PFSK-1 (cell line): ENCODE data around the gene KIF5A.
A peak's percentile ranks its signal among the peaks of the same experiment; 100 is the strongest.

Source experiments
- FOXP2 ChIP-seq: optimal IDR thresholded peaks from 2 replicates; pipeline ENCODE3; 2011; ENCODE audit warnings: borderline replicate concordance, control low read depth, inconsistent platforms; ENCODE audit not compliant: insufficient read depth; ENCODE audit errors: extremely low read length, extremely low read depth
- POLR2AphosphoS5 ChIP-seq: IDR thresholded peaks from 2 replicates; pipeline ENCODE4 v1.6.1; 2012; ENCODE audit warnings: low read depth, mild to moderate bottlenecking, control low read depth, low read length, moderate library complexity
- REST ChIP-seq, 2 experiments: IDR thresholded peaks; 2 replicates each; pipeline versions ENCODE4 v1.6.1 to v1.8.0; 2011 to 2012; ENCODE audit warnings: low read depth in 2 of 2, low read length in 2 of 2, control low read depth in 1 of 2, inconsistent platforms in 1 of 2, mild to moderate bottlenecking in 1 of 2, moderate library complexity in 1 of 2; ENCODE audit not compliant: insufficient read depth in 1 of 2
- SIN3A ChIP-seq: IDR thresholded peaks from 2 replicates; pipeline ENCODE4 v1.6.1; 2012; ENCODE audit warnings: mild to moderate bottlenecking, low read length, moderate library complexity, borderline replicate concordance; ENCODE audit not compliant: insufficient read depth
- TAF1 ChIP-seq: IDR thresholded peaks from 2 replicates; pipeline ENCODE4 v1.6.1; 2012; ENCODE audit warnings: low read length, control low read depth, borderline replicate concordance; ENCODE audit not compliant: insufficient read depth

The KIF5A gene

GRCh38 chr12:57541001-57541400 lies 8.8 kb upstream of the KIF5A start:
- no peak for TF ChIP-seq FOXP2
- no peak for TF ChIP-seq REST (IDR thresholded peaks at IDR 0.05; ENCODE audit: insufficient read depth in 1 of 2, low read depth in 2 of 2, low read length in 2 of 2)
- TF ChIP-seq POLR2AphosphoS5 = no peak
- no peak for TF ChIP-seq SIN3A
- TF ChIP-seq TAF1 = no peak

- TF ChIP-seq SIN3A (no peak), FOXP2 (no peak), TAF1 (no peak)
Measured at GRCh38 chr12:57541717-57542116, 8.1 kb upstream of the KIF5A start.

DNA sequence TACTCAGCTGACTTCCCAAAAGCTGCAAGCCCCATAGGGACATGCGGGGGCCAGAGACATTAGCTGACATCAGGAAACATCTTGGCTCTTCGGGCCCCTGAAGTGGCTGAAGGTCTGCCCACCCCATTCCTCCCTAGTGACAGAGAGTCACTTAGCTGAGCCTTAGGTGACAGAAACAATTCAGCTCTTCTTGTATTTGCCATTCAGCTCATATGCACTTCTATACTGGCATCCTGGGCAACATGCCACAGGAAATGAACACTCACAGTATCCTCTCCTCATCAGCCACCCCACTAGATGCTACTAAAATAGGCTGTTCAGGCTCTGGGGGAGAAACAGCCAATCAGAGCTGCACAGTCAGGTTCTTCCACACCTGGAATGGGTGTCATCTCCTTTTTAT lies 6.3 kb upstream of the KIF5A start:
- no peak for TF ChIP-seq FOXP2
- TF ChIP-seq TAF1 = no peak
- TF ChIP-seq POLR2AphosphoS5 = no peak
- no peak for TF ChIP-seq REST (IDR thresholded peaks at IDR 0.05; ENCODE audit: insufficient read depth in 1 of 2, low read depth in 2 of 2, low read length in 2 of 2)
- TF ChIP-seq SIN3A = no peak

DNA sequence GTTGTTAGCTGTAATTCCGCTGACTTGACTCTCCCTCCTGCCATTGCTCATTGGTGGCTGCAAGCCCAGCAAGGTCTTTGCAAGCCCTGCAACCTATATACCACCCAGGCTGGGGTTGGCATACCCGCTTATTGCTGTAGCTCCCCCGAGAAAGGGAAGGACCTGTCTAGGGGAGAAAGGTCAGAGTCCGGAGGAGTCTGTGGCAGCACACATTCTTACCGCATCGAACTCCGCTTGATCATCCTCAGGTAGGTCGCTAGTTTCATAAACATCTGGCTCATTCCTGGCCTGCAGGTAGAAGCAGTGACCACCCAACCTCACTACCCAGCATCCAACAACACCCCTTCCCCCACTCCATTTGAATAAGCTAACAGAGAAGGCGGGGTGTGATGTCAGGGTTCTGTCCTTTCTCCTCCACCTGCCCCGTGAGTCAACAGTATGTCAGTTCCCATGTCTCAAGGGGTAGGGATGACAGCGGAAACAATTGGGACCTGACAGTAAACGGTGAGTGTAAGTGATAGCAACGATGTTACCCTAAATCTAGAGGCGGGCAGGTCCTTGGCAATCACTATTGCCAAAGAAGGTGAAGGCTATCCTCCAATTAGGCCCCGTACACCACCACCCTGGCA lies 3.9 kb upstream of the KIF5A start:
- TF ChIP-seq FOXP2 (no peak), TAF1 (no peak), REST (IDR thresholded peaks at IDR 0.05; ENCODE audit: insufficient read depth in 1 of 2, low read depth in 2 of 2, low read length in 2 of 2) (no peak), SIN3A (no peak), POLR2AphosphoS5 (no peak)

DNA sequence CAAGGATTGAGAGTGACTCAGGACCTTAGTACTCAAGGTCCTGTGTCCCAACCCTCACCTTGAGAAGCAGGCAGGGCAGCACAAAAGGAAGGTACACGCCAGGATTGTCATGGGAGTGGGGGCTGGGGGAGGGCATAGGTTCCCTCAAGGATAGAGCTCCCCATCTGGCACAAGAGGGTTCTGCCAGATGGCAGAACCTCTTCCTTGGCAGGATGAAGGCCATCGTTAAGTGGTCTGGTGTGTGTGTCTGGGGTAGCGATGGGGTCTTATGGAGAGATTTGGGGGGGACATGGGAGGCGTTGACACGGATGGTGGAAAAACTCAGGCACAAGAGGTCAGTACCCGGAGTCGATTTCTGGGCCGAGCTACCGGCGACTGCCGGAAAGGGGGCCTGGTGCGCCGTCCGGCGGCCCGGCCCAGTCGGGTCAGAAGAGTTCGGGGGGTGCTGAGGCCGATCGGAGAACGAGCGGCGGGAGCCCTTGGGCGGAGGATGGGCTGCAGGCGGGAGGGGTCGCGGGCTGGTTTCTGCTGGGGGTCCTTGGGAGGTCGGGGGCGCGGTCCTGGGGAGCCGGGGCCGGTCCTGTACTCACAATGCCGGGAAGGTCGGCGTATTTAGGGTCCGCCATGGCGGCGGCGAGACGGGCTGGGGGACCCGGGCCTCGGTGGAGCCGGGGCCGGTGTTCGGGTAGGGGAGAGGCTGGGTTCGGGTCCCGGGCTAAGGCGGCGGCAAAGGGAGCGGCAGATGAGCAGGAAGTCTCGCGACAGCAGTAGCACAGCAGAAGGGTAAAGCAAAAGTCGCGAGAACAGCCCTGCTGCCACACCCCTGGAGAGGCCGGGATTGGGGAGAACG lies 3.2 kb upstream of the KIF5A start, which contains the start of gene DCTN2:
TSS of gene DCTN2 (minus strand) at position 755 of the 850 bp plus-strand sequence. CDS start at position 626, 129 bp downstream.
- TF ChIP-seq POLR2AphosphoS5 (peak; percentile 77), TAF1 (no peak)

- no peak for TF ChIP-seq TAF1
- no peak for TF ChIP-seq SIN3A
- no peak for TF ChIP-seq POLR2AphosphoS5
- TF ChIP-seq FOXP2 = peak; percentile 17
- TF ChIP-seq REST (IDR thresholded peaks at IDR 0.05; ENCODE audit: insufficient read depth in 1 of 2, low read depth in 2 of 2, low read length in 2 of 2) = no peak
Measured at GRCh38 chr12:57547288-57548012, 2.4 kb upstream of the KIF5A start.
